ENCODE results near the gene EPHX1.
"Not testable (repeated sequence)": the region's sequence is repeated elsewhere in the genome, so short reads cannot be mapped to it uniquely, and the experiment has no call there.

Gene EPHX1

GRCh38 chr1:225777058-225777582 is 32.8 kb upstream of the EPHX1 start:
- TF ChIP-seq, protein P1, sequence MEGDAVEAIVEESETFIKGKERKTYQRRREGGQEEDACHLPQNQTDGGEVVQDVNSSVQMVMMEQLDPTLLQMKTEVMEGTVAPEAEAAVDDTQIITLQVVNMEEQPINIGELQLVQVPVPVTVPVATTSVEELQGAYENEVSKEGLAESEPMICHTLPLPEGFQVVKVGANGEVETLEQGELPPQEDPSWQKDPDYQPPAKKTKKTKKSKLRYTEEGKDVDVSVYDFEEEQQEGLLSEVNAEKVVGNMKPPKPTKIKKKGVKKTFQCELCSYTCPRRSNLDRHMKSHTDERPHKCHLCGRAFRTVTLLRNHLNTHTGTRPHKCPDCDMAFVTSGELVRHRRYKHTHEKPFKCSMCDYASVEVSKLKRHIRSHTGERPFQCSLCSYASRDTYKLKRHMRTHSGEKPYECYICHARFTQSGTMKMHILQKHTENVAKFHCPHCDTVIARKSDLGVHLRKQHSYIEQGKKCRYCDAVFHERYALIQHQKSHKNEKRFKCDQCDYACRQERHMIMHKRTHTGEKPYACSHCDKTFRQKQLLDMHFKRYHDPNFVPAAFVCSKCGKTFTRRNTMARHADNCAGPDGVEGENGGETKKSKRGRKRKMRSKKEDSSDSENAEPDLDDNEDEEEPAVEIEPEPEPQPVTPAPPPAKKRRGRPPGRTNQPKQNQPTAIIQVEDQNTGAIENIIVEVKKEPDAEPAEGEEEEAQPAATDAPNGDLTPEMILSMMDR (conservative IDR thresholded peaks at IDR 0.05; ENCODE audit: control insufficient read depth, insufficient read depth, low read depth, low read length), result no peak
- no peak for DNase-seq (ENCODE audit: low read depth)
- peak overlapping the region; percentile 97 for H3K4me3 ChIP-seq (ENCODE audit: control insufficient read depth, low read depth, low read length)

DNA sequence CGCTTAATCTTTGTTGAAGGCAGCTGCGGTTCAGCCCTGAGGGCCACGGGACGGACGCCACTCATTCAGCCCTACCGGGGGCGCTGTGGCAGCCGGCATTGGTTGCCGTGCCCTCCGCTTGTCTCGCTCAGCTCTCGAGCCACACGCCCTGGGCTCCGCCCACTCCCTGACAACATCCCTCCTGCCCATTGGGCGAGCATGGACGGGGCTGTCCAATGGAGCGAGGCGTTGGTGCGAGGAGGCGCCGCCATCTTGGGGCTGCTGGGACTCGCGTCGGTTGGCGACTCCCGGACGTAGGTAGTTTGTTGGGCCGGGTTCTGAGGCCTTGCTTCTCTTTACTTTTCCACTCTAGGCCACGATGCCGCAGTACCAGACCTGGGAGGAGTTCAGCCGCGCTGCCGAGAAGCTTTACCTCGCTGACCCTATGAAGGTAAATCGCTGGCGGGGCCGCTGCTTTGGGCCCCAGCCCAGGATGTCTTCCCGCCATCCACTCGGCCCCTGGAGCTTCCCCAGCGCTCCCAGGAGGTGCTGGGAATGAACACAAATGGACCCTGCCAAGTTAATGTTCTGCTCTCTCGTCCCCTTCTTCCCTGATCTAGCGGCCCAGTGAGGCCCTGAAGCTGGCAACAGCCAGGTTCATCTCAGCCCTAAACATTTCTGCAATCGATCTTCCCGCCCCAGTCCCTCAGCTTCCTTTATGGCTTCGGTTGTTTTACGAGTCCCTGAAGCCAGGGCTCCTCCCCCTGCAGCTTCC is 32.2 kb upstream of the EPHX1 start, which contains the start of gene SRP9:
Gene SRP9 (plus strand): TSS at position 244 of the 754 bp plus-strand sequence. CDS start 115 bp downstream, at position 359.
- DNase-seq (ENCODE audit: low read depth), result peak; percentile 97
- TF ChIP-seq, protein P1 (conservative IDR thresholded peaks at IDR 0.05; ENCODE audit: control insufficient read depth, insufficient read depth, low read depth, low read length), result peak; percentile 77
- H3K4me3 ChIP-seq (ENCODE audit: control insufficient read depth, low read depth, low read length), result peak within 1 kb of the TSS; percentile 97

- H3K4me3 ChIP-seq (ENCODE audit: control insufficient read depth, low read depth, low read length), result peak overlapping the region; percentile 97
- no peak for DNase-seq (ENCODE audit: low read depth)
- TF ChIP-seq, protein P1 (conservative IDR thresholded peaks at IDR 0.05; ENCODE audit: control insufficient read depth, insufficient read depth, low read depth, low read length), result no peak
Measured at GRCh38 chr1:225778337-225778669, 31.6 kb upstream of the EPHX1 start.

- peak overlapping the region; percentile 97 for H3K4me3 ChIP-seq (ENCODE audit: control insufficient read depth, low read depth, low read length)
- DNase-seq (ENCODE audit: low read depth), result not testable (repeated sequence)
Measured at GRCh38 chr1:225779165-225779564, 30.8 kb upstream of the EPHX1 start.

DNA sequence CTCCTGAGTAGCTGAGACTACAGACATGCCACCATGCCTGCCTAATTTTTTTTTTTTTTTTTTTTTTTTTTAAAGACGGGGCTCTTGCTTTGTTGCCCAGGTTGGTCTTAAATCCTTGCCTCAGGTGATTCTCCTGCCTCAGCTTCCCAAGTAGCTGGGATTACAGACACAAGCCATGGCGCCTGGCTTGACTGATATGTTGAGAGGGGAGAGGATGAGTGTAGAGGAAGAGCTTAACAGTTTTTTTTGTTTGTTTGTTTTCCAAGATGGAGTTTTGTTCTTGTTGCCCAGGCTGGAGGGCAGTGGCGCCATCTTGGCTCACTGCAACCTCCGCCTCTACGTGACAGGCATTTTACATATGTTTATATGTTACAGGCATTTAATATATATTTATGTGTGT is 29.8 kb upstream of the EPHX1 start:
- TF ChIP-seq, protein P1 (conservative IDR thresholded peaks at IDR 0.05; ENCODE audit: control insufficient read depth, insufficient read depth, low read depth, low read length), result no peak
- no peak for DNase-seq (ENCODE audit: low read depth)
- H3K4me3 ChIP-seq (ENCODE audit: control insufficient read depth, low read depth, low read length), result no peak overlapping the region

DNA sequence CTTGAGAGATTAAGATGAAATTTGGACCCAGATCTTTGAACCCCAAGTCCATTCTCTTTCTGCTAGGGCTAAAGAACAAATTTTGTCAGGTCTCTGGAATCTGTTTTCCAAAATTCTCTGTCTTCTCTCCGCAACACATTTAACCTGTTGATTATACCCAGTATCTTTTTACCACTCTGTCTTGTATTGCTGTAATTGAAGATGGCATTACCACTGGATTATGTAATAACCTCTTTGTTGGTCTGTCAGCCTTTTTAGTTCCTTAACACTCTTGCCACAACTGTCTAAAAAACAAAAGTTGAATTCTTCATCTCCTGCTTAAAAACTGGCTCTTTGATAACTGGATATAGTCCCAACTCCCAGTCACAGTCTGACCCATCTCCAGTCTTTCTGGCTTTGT is 29.3 kb upstream of the EPHX1 start:
- H3K4me3 ChIP-seq (ENCODE audit: control insufficient read depth, low read depth, low read length), result no peak overlapping the region
- no peak for DNase-seq (ENCODE audit: low read depth)
- TF ChIP-seq, protein P1 (conservative IDR thresholded peaks at IDR 0.05; ENCODE audit: control insufficient read depth, insufficient read depth, low read depth, low read length), result no peak

DNA sequence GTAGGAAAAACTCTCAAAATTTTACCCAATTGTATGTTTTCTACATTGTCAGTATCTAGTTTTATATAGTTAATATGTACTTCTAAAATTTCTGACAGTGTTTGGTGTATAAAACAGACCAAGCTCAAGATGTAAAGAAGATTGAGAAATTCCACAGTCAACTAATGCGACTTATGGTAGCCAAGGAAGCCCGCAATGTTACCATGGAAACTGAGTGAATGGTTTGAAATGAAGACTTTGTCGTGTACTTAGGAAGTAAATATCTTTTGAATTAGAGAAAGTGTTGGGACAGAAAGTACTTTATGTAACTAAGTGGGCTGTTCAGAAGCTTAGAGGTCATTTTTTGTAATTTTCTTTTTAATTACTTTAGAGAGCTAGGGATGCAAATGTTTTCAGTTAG is 20.8 kb upstream of the EPHX1 start:
- not testable (repeated sequence) for H3K4me3 ChIP-seq (ENCODE audit: control insufficient read depth, low read depth, low read length); DNase-seq (ENCODE audit: low read depth)

DNA sequence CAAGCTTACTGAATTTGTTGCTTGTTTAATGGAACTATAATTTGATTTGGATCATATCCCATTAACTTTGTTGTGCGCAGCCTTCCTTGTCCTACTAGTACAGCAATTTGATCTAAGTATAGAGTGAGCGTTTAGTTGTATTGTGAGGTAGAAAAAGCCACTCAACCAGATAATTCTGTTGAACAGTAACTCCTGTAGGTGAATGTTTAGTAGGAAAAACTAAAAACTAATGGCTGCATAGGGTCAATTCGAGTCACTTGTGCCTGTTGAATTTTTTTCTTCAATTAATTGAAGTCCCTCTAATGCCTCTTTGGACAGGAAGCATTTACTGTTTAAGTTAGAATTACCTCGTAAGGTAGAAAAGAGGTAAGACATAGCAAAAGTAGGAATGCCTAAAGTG is 15.0 kb upstream of the EPHX1 start:
- DNase-seq (ENCODE audit: low read depth), result no peak
- no peak overlapping the region for H3K4me3 ChIP-seq (ENCODE audit: control insufficient read depth, low read depth, low read length)
- TF ChIP-seq, protein P1 (conservative IDR thresholded peaks at IDR 0.05; ENCODE audit: control insufficient read depth, insufficient read depth, low read depth, low read length), result no peak

- DNase-seq (ENCODE audit: low read depth); H3K4me3 ChIP-seq (ENCODE audit: control insufficient read depth, low read depth, low read length): not testable (repeated sequence)
Measured at GRCh38 chr1:225796097-225796496, 13.8 kb upstream of the EPHX1 start.

DNA sequence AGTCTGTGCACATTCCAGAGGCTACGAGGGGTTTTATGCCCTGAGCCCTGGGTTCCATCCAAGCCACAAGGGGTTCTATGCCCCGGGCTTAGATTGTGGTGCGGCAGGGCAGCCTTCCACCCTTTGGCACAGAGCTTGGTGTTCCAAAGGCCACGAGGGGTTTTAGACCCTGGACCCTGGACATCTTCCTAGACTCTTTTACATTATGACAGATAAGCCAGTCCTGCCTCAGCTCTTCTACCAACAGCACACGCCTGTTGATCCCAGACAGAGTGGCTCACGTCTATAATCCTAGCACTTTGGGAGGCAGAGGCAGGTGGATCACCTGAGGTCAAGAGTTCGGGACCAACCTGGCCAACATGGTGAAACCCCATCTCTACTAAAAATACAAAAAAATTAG is 8.8 kb upstream of the EPHX1 start:
- H3K4me3 ChIP-seq (ENCODE audit: control insufficient read depth, low read depth, low read length); DNase-seq (ENCODE audit: low read depth): not testable (repeated sequence)

Data from fibroblast of mammary gland (primary cell).